WI38 (cell line): ENCODE measurements around the gene CCL1.

Experiments used
- H3K4me3 ChIP-seq: 2 replicates; pipeline ENCODE4 v1.5.1; 2011; ENCODE audit warnings: low read depth, mild to moderate bottlenecking, control low read depth, low read length
- CTCF ChIP-seq: IDR thresholded peaks from 2 replicates; pipeline ENCODE4 v1.5.1; 2012; ENCODE audit warnings: low read depth, mild to moderate bottlenecking, control low read depth, low read length

The CCL1 gene

GRCh38 chr17:34363183-34363661 is at the start of gene CCL1:
Gene CCL1, minus strand, starts transcription at chr17:34363233. Its CDS starts 72 bp downstream, at chr17:34363161.
- H3K4me3 ChIP-seq, result no peak within 1 kb of the TSS
- TF ChIP-seq CTCF, result no peak

- no peak for TF ChIP-seq CTCF
- H3K4me3 ChIP-seq, result no peak overlapping the region
These were observed 49.5 kb upstream of the CCL1 start for GRCh38 chr17:34412534-34412933.

GRCh38 chr17:34411646-34412421 is 48.8 kb upstream of the CCL1 start:
- no peak for TF ChIP-seq CTCF
- H3K4me3 ChIP-seq, result no peak overlapping the region

- TF ChIP-seq CTCF, result no peak
- no peak overlapping the region for H3K4me3 ChIP-seq
These were observed 46.3 kb upstream of the CCL1 start for GRCh38 chr17:34409352-34409751.

GRCh38 chr17:34408439-34408838 is 45.4 kb upstream of the CCL1 start:
- no peak overlapping the region for H3K4me3 ChIP-seq
- TF ChIP-seq CTCF, result no peak

- TF ChIP-seq CTCF, result no peak
- no peak overlapping the region for H3K4me3 ChIP-seq
These were observed 43.2 kb upstream of the CCL1 start for GRCh38 chr17:34406226-34406625.

GRCh38 chr17:34403006-34403405 is 40.0 kb upstream of the CCL1 start:
- TF ChIP-seq CTCF, result no peak
- H3K4me3 ChIP-seq, result no peak overlapping the region
